Measurements from ENCODE around the gene RASA3. TPM values are rescaled to one million over a fixed set of nuclear protein-coding genes. Genes with fewer than 3 reads are reported as not detected.

The RASA3 gene
- total and polyA plus RNA-seq, 12 donors, result 6.8 to 16.9 (median 10.3) TPM

DNA sequence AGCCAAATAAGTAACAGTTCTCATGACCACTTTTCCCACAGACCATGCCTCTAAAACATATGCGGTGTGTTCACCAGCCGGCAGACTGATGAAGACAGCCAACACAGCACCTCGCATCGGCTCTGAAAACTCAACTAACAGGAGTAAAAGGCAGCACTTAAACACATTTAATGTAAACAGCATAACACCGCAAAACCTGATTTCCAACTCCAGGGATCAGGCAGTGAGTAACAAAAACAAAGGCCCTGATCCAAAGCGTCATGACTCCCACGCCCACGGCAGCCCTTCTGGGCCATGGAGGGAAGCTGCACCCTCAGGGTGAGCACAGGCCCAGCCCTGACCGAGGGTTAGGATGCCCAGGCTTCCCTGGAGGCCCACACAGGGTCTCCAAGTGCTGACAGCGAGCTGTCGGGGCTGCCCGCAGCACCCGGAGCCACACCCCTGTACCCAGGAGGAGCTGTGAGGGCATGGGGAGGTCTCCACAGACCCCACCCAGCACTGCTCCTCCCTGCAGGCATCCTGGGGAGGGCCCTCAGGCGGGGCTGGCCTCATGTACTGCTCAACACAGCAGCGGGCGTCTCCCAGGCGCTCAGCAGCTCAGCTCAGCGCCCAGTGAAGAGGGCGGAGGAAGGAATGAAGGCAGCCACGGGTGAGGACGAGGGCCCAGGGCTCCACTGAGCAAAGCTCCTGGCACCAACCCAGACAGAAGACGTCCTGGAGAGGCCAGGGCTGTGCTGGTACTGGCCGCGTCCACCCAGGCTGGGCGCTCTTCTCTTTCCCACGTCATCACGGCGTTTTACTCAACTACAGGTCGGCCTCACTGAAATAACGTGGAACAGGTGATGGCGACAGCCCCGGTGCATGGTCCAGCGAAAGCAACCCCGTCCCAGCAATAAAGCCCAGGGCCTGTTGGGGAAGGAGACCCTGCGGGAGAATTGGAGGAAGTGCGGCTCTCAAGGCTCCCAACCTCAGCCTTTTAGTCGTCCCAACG, 53.7 kb downstream of the RASA3 start:
- Histone ChIP-seq H3K9me3 (no peaks in the 10 kb centered on the region), H3K27me3 (no peaks in the 10 kb centered on the region), H3K36me3 (peaks cover 0 to 18% (median 0%) of the 10 kb centered on the region in 9 donors), H3K4me3 (no peak overlapping the region), H3K4me1 (peaks cover 0 to 19% (median 3%) of the 10 kb centered on the region in 9 donors), H3K27ac (peak overlapping the region in 8 of 10 donors; percentile 24 to 52 (median 42))
- TF ChIP-seq, protein P1, sequence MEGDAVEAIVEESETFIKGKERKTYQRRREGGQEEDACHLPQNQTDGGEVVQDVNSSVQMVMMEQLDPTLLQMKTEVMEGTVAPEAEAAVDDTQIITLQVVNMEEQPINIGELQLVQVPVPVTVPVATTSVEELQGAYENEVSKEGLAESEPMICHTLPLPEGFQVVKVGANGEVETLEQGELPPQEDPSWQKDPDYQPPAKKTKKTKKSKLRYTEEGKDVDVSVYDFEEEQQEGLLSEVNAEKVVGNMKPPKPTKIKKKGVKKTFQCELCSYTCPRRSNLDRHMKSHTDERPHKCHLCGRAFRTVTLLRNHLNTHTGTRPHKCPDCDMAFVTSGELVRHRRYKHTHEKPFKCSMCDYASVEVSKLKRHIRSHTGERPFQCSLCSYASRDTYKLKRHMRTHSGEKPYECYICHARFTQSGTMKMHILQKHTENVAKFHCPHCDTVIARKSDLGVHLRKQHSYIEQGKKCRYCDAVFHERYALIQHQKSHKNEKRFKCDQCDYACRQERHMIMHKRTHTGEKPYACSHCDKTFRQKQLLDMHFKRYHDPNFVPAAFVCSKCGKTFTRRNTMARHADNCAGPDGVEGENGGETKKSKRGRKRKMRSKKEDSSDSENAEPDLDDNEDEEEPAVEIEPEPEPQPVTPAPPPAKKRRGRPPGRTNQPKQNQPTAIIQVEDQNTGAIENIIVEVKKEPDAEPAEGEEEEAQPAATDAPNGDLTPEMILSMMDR (IDR thresholded peaks at IDR 0.05), result no peak
- DNase-seq (no peak), ATAC-seq (peak; percentile 48 to 83 (median 70))
- intact Hi-C loops (cut with DNase I), result loop anchor here in 1 of 10 donors (5.0 kb wide), 1 partner anchor 1526 kb away; no protein-coding TSS in a partner anchor
- 80 to 86% methylated on average over 38 of the region's 38 CpGs for WGBS, 2 donors

DNA sequence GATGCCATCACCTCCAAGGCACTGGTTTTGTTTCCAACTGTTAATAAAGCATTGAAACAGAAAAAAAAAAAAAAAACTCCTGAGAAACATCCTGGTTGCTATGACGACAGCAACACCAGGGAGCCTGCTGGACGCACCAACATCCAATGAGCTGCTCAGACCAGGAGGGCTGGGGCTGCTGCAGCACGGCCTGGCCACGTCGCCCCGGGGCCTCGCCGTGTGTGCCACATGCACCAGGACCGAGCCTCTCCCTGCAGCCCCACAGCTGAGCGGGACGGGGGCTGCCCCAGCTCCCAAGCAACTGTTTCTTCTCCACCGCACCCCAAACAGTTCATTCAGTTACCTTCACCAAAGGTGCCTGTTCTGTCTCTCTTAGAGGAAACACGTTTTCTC, 54.5 kb downstream of the RASA3 start:
- peak in 7 of 8 donors; percentile 36 to 78 (median 60) for ATAC-seq
- no peak overlapping the region for H3K4me3 ChIP-seq
- intact Hi-C loops (cut with DNase I), result loop anchor here in 1 of 10 donors (5.0 kb wide), 1 partner anchor 1526 kb away; no protein-coding TSS in a partner anchor
- DNase-seq, result no peak
- TF ChIP-seq, protein P1 (IDR thresholded peaks at IDR 0.05), result no peak
- peaks cover 0 to 19% (median 3%) of the 10 kb centered on the region in 9 donors for H3K4me1 ChIP-seq
- H3K9me3 ChIP-seq, result no peaks in the 10 kb centered on the region
- peak overlapping the region in 1 of 10 donors; percentile 42 for H3K27ac ChIP-seq
- no peaks in the 10 kb centered on the region for H3K27me3 ChIP-seq
- 77 to 82% methylated on average over 13 of the region's 13 CpGs for WGBS, 2 donors
- peaks cover 0 to 23% (median 0%) of the 10 kb centered on the region in 9 donors for H3K36me3 ChIP-seq

DNA sequence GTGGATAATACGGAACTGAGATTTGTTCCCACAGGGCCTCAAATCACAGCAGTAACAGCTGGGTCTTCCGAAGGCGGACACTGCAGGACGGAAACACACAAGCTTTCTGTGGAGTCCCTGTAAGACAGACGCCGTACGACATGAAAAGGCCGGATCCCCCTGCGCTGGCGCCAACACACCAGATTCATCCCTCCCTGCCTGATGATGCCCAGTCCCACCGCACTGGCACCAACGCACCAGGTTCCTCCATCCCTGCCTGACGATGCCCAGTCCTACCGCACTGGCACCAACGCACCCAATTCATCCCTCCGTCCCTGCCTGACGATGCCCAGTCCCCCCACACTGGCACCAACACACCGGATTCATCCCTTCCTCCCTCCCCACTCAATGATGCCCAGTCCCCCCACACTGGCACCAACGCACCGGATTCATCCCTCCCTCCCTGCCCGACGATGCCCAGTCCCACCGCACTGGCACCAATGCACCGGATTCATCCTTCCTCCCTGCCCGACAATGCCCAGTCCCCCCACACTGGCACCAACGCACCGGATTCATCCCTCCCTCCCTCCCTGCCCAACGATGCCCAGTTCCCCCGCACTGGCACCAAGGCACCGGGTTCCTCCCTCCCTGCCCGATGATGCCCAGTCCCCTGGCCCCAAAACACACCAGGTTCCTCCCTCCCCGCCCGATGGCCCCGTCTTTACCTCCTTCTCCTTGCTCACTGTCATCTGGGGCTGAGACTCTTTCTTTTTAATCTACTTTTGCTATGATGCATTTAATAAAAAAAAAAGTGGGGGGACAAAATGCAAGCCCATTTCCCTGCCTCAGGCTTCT, 55.1 kb downstream of the RASA3 start:
- ATAC-seq (no peak), DNase-seq (no peak)
- no peaks in the 10 kb centered on the region for H3K27me3 ChIP-seq
- no peak overlapping the region for H3K4me3 ChIP-seq
- peaks cover 0 to 19% (median 3%) of the 10 kb centered on the region in 9 donors for H3K4me1 ChIP-seq
- intact Hi-C loops (cut with DNase I), result loop anchor here in 1 of 10 donors (5.0 kb wide), 1 partner anchor 1525 kb away; no protein-coding TSS in a partner anchor
- TF ChIP-seq, protein P1 (IDR thresholded peaks at IDR 0.05), result no peak
- no peaks in the 10 kb centered on the region for H3K9me3 ChIP-seq
- peaks cover 0 to 29% (median 0%) of the 10 kb centered on the region in 9 donors for H3K36me3 ChIP-seq
- 84 to 89% methylated on average over 34 of the region's 34 CpGs for WGBS, 2 donors
- H3K27ac ChIP-seq, result no peak overlapping the region

Measured in heart right ventricle (tissue), 16 donors.